GM19099 (cell line): ENCODE measurements around the gene APOD.

ENCODE experiments used
- POLR2A ChIP-seq: IDR thresholded peaks from 3 replicates; pipeline ENCODE4 v1.6.1; 2011; ENCODE audit warnings: low read depth; ENCODE audit not compliant: insufficient read length; ENCODE audit errors: extremely low read depth

The APOD gene

DNA sequence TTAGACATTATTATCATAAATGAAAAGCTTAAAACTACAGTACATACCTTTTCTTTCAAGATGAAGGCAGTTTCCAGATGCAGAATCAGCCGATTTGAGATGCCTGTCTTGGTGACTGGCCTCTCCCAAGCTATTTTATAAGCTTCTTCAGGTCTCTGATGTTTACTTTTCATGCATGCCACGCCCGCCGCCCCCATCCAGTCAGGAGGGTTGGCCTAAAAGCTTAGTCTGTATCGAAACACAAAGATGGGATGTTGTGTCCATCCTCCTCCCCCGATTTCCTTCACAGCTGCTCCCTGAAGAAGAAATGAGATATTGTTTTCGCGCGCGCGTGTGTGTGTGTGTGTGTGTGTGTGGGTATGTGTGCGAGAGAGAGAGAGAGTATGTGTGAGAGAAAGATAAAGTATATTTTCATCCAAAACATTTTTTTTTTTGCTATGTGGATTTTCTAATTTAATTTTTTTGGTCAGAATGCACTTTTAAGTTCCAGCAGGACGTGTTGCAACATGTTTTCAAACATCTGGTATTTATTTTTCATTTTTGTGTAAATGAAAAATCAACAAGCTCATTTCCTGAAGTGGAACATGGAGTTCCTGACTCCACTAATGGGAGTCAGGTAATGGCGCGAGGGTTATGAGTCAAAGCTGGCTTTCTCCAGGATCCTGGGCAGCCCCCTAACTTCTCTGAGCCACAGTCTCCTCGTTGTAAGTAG lies at the start of gene APOD:
Gene APOD (minus strand): TSS at position 110 of the 712 bp plus-strand sequence. CDS start 4,479 bp downstream, outside the sequence.
- no peak for TF ChIP-seq POLR2A

DNA sequence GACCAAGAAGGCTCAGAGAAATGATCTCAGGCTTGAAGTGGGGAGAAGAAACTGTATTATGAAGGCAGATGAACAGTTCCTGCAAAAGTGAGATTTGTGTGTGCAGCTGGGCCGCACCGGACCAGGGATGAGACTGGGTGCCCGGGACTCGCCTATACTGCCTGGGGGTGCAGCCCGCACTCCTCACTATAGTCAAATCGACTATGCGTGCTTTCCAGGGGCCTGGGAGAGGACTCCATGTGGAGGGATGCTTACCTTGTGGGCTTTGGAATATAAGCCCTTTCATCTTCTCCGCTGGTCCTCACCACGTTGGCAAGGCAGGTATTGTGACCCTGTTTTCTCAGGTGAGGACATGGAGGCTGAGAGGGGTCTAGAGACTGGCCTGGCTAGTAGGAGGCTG lies 32.9 kb upstream of the APOD start:
- TF ChIP-seq POLR2A = no peak

DNA sequence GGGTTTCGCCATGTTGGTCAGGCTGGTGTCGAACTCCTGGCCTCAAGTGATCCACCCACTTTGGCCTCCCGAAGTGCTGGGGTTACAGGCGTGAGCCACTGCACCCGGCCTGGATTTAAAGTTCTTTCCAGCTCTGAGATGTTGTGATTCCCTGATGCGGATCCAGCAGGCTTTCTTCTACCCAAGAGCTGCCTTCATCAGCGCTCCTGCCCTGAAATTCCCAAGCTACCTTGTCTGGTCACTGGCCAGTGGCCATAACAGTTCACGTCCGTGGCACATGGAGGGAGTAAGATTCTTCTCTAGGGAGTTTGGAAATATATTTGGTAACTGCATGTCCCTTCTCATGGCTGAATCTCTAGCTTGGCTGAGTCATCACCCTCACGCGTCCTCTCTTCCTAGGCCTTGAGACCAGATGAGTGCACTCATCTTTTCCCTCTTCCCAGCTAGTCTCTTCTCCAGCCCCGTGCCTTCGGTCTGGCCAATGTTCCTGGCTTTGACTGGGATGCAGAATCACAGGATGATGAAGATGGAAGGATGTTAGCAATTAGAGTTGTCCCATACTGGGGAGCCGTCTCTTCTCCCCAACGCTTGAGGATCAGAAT lies 29.8 kb upstream of the APOD start:
- no peak for TF ChIP-seq POLR2A

DNA sequence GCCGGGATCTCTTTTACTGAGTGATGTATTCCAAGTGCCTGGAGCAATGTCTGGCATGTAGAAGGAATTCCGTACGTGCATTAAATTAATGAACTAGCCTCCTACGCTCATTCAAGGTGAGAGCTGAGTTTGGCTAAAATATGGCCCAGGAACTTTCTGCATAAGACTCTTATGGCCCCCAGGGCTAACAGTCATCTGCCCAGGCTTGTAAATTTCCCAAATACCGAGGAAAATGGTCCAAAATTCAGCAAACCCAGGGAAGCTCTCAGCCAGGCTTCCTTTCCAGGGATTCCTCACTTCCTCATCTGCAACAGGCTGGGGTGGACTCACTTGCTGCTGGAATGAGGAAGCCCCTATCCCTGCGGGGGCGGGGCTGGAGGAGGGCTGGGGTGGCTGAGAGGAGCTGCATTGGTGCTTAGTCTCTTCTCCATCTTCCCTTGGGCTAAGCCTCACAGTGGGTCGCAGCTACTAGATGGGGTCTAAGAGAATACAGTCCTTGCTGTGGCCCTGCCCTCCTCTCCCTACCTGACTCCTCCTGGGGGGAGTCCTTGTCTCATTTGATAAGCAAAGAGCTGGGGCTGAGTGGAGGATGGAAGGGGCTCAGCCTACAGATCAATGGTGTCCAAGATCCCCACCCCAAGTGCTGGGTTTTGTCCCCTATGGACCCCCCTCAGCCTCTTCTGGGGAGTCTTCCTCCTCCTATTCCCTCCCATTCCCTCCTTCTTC lies 28.5 kb upstream of the APOD start:
- no peak for TF ChIP-seq POLR2A

DNA sequence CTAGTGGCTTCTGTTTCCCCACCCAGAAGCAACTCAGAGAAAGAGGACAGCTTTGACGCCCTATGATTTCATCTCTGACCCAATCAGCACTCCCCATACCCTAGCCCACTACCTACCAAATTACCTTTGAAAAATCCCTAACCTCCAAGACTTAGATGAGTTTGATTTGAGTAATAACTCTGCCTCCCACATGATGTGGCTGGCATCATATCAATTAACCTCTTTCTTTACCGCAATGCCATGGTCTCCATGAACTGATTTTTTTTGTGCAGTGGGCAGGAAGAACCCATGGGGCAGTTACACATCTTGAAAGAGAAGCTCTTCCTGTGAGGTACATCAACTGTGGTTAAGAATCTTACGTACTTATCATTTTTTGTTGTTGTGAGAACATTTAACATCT lies 25.5 kb upstream of the APOD start:
- TF ChIP-seq POLR2A = no peak

DNA sequence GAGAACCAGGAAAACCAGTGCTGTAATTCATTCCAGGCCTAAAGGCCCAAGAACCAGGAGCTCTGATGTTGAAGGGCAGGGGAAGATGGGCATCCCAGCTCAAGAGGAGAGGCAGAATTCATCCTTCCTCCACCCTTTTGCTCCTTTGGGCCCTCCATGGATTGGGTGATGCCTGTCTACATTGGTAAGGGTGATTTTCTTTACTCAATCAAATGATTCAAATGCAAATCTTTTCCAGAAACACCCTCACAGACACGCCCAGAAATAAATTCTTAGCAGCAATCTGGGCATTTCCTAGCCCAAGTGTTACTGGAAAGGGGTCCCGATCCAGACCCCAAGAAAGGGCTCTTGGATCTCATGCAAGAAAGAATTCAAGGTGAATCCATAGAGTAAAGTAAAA lies 17.6 kb upstream of the APOD start:
- no peak for TF ChIP-seq POLR2A

DNA sequence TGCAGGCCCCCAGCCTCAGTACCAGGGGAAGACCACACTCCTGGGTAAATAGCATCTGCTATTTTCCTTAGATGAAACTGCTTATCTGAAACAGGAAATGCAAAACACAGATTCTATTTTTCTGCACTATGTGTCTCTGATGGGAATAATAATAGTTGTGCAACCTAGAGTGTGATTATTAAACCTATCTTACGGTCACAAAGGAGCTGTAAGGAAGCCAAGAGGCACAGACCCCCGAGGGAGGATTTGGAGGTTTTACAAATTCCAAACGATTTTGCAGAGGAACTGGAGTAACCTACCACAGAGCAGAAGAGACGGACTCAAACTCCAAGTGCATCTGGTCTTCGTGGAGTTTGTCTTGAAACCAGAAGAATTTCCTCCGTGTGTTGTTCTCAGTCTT lies 14.1 kb upstream of the APOD start:
- TF ChIP-seq POLR2A = no peak

DNA sequence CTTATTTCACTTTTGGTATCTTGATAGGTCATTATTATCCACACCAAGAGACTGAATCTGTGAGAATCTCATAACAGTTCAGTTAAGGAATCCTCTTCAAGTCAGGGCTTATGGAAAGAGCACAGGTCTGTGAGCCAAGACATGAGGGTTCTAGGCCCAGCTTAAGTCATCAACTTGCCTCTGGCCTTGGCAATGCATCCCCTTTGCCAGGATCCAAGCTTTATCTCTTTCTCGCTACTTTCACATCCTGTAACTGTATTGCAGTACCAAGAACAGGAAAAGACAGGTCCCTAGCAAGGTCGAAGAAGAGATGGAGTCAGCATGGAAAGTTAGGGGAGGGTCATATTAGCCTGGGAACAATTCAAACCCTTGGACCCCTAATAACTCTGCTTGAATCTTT lies 13.5 kb upstream of the APOD start:
- TF ChIP-seq POLR2A = no peak

DNA sequence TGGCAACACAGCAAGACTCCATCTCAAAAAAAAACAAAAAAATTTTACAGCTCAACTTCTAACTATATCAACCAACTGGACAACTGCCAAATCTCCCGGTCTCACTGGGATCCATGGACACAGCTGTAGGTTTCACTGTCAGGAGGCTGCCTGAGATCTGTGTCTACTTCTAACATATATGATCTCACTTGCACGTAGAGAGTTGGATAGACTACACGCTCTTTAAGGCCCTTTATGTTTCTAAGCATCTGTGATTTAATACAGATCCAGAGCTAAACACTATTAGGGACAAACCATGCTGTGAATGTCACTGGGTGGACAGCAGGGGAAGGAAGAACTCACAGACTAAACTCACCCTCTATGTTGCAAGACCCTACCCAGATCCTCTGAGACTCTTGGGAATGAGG lies 13.0 kb upstream of the APOD start:
- no peak for TF ChIP-seq POLR2A

DNA sequence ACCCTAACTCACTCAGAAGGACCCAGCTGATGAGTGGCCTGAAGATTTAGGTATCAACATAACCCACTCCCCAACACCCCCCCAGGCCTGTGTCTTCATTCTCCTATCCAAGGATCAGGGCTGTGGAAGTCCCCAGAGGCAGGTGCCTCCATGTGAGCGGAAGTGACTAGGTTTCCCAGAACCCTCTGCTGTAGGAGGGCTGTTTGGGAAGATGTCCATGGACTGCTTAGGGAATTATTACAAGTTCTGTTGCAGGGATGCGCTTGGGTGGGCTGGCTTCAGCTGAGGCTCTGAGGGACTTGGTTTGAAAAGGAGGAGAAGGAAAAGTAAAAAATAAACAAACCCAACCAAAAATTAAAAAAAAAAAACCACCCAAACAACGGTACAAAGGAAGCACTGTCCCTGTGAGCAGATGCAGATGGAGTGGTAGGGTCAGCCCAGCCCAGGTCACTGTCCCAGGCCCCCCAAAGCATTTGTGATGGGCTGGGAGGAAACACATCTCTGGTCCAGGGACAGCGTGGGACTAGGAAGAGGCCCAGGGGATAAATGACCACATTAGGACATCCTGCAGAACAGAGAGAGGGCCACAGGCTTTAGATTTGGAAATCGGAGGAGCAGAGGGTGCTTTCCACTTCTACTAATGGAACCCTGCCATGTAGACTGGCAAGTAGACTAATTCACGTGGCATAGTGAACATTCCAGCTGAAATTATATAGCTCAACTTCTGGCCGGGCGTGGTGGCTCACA lies 12.2 kb upstream of the APOD start:
- TF ChIP-seq POLR2A = no peak

DNA sequence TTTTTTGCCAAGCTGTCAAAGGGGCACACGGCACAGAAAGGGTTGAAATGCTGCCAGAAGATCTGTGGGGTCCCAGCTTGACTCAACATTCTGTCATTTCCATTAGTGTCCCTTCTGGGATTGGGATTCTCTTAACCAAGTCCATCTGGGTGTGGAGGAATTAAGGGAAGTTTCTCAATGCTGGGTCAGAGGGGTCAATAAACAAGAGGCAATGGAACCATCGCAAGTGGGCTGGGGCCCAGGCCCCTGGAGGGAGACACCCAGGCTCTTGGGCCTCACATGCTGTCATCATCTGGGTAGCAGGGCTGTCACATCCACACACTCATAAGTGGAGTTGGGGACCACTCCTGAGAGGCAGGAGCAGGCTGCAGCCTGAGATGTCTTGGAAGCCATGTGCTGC lies 8.1 kb upstream of the APOD start:
- TF ChIP-seq POLR2A = no peak

DNA sequence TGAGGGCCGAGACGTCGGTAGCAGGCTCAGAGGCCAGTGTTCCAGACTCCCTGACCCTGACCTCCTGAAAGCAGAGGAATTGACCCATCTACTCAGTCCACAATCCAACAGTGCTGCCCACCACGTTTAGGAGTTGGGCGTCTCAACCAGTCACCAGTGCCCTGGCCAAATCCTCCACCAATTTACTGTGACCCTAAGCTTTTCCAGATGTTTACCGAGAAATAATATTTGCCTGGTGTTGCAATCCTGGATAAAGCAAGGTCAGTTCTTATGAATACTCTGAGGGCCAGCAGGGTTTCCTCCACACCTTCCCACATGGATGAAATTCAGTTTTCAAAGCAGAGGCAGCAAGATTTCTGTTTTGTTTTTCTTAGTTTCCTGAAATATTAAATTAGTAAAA lies 7.5 kb upstream of the APOD start:
- no peak for TF ChIP-seq POLR2A

DNA sequence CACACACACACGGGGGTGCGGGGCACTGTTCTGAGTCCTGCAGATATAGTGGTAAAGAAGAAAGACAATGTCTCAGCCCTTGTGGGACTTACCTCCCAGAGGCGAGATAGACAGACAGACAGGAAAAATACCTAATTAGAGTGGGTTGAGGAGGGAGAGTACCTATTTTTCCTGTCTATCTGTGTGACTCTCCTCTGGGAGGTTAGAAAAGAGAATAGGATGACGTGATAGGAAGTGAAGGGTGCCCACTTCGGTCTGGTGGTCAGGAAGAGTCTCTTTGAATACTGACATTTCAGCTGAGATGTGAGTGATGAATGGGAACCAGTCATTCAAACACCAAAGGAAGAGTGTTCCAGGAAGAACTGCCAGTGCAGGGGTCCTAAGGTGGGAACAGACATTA lies 4.1 kb upstream of the APOD start:
- no peak for TF ChIP-seq POLR2A

DNA sequence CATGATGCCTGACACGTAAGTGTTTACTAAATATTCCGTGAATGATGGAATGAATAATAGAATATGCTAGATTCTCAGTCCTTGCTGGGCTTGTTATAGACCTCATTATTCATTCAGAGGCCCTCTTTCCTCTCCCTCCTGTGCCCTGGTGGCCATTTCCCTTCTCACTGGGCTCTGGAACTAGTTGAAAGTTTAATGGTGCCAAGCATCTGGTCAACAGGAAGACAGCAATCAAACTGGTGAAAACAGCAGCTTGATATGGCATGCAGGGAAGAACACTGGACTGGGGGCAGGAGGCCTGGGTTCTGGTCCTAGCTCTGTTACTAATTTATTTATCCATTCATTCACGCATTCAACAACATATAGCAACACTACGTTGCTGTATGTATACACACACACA lies 3.7 kb upstream of the APOD start:
- no peak for TF ChIP-seq POLR2A

DNA sequence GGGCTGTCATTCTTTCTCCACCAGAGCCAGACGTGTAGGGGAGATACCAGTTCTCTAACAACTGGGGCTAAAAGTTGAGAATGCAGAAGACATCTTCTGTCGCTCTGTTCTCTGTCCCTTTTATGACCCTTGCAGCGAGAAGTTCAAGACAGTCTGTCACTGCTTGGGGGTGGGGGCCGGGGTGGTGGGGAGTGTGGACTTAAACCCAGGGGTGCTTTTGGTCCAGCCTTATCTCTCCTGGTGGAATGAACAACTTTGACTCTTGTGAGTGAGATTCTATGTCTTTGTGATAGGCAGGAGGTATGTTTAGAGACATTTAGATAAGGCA lies 767 bp upstream of the APOD start:
- TF ChIP-seq POLR2A = no peak
